GM12865 (cell line): ENCODE results near the gene RRH.
"Not testable (repeated sequence)": the region's sequence is repeated elsewhere in the genome, so short reads cannot be mapped to it uniquely, and the experiment has no call there.

ENCODE experiments used
- DNase-seq: peaks from one replicate; pipeline ENCODE4 v3.0.0; 2010; ENCODE audit warnings: low read depth
- H3K4me3 ChIP-seq: 2 replicates; pipeline ENCODE4 v1.5.1; 2011; ENCODE audit warnings: mild to moderate bottlenecking, low read depth, low read length, control low read depth
- CTCF ChIP-seq: IDR thresholded peaks from 2 replicates; pipeline ENCODE4 v1.5.1; 2011; ENCODE audit warnings: low read length, control low read depth, low read depth, inconsistent platforms; ENCODE audit not compliant: insufficient read depth; ENCODE audit errors: missing control alignments

RRH gene

GRCh38 chr4:109861916-109862511, 34.2 kb downstream of the RRH start:
- DNase-seq: no peak
- no peak for TF ChIP-seq CTCF
- no peak overlapping the region for H3K4me3 ChIP-seq

GRCh38 chr4:109864134-109864533, 36.4 kb downstream of the RRH start:
- H3K4me3 ChIP-seq: no peak overlapping the region
- TF ChIP-seq CTCF: no peak
- no peak for DNase-seq

- H3K4me3 ChIP-seq: no peak overlapping the region
- DNase-seq: no peak
- TF ChIP-seq CTCF: no peak
Observed at GRCh38 chr4:109870061-109870460, 42.3 kb downstream of the RRH start.

- no peak for TF ChIP-seq CTCF
- no peak overlapping the region for H3K4me3 ChIP-seq
- no peak for DNase-seq
Observed at GRCh38 chr4:109872065-109872464, 44.3 kb downstream of the RRH start.

- TF ChIP-seq CTCF: no peak
- no peak for DNase-seq
- no peak overlapping the region for H3K4me3 ChIP-seq
Observed at GRCh38 chr4:109872950-109873656, 45.3 kb downstream of the RRH start.

- DNase-seq: no peak
- H3K4me3 ChIP-seq: no peak overlapping the region
- TF ChIP-seq CTCF: no peak
Observed at GRCh38 chr4:109873791-109874514, 46.2 kb downstream of the RRH start.

- no peak for DNase-seq
- no peak overlapping the region for H3K4me3 ChIP-seq
- no peak for TF ChIP-seq CTCF
Observed at GRCh38 chr4:109875106-109875505, 47.3 kb downstream of the RRH start.

- H3K4me3 ChIP-seq, DNase-seq: not testable (repeated sequence)
Observed at GRCh38 chr4:109875553-109875952, 47.8 kb downstream of the RRH start.
